Activated CD8-positive, alpha-beta T cell treated with anti-CD3 and anti-CD28 coated beads for 36 hours (primary cell): ENCODE results near the gene KRT7. TPM values are rescaled to one million over a fixed set of nuclear protein-coding genes. Genes with fewer than 3 reads are reported as not detected.

Experiments used
- ATAC-seq: fragments of 200-7000 bp; cut with Tn5 transposase; one replicate; pipeline ENCODE4 v1.10.0; 2021; ENCODE audit warnings: mild to moderate bottlenecking, moderate library complexity
- CTCF ChIA-PET: fragments of 350-600 bp; sonication (Branson Sonifier 250); formaldehyde crosslinking; loops from one replicate; lab custom pipeline; 2021; ENCODE audit warnings: antibody characterized with exemption; lab: Charles Lee
- POLR2A ChIA-PET: fragments of 350-600 bp; sonication (Branson Sonifier 250); formaldehyde crosslinking; loops from one replicate; lab custom pipeline; 2021; ENCODE audit warnings: antibody characterized with exemption; lab: Charles Lee
- DNase-seq: peaks from one replicate; pipeline ENCODE4 v3.0.0-alpha.2; 2020
- H3K27ac Mint-ChIP-seq: one replicate; pipeline ENCODE4 v1.8.0; 2021; ENCODE audit warnings: mild to moderate bottlenecking, mixed read lengths
- H3K27me3 Mint-ChIP-seq: one replicate; pipeline ENCODE4 v1.8.0; 2021; ENCODE audit warnings: mixed read lengths
- H3K36me3 Mint-ChIP-seq: one replicate; pipeline ENCODE4 v1.8.0; 2021; ENCODE audit warnings: low read depth, mixed read lengths
- H3K4me1 Mint-ChIP-seq: one replicate; pipeline ENCODE4 v1.8.0; 2021; ENCODE audit warnings: low read depth, mixed read lengths
- H3K4me3 Mint-ChIP-seq: one replicate; pipeline ENCODE4 v1.8.0; 2021; ENCODE audit warnings: mild to moderate bottlenecking, moderate library complexity, mixed read lengths
- H3K9me3 Mint-ChIP-seq: one replicate; pipeline ENCODE4 v1.8.0; 2021; ENCODE audit warnings: mixed read lengths
- CTCF ChIP-seq: fragments of 200-600 bp; IDR thresholded peaks from one replicate; pipeline ENCODE4 v1.8.0; 2022; ENCODE audit warnings: antibody characterized with exemption, mild to moderate bottlenecking
- intact Hi-C: fragments of 100-400 bp; cut with micrococcal nuclease; formaldehyde crosslinking; loops from one replicate; pipeline ENCODE4 v1.10.0; 2022
- total RNA-seq, 2 experiments: library from RNA; stranded (reverse); gene quantifications; one replicate each; pipeline ENCODE4 v1.2.3, GENCODE V29; 2021

Gene KRT7
- total RNA-seq, 2 experiments from 2014 or later, result 2.1 to 3.1 TPM

- Mint-ChIP-seq H3K4me1 (peaks cover 2% of the 10 kb centered on the region), H3K27ac (no peak overlapping the region), H3K27me3 (peaks cover 28% of the 10 kb centered on the region), H3K4me3 (no peak overlapping the region), H3K36me3 (no peaks in the 10 kb centered on the region), H3K9me3 (no peaks in the 10 kb centered on the region)
- POLR2A ChIA-PET, result no interaction called here
- CTCF ChIA-PET, result interaction anchor here (0.6 to 5.3 kb wide), 63 partner anchors 8 to 602 kb away, joined by 3 to 69 read pairs (median 3); partner anchors contain the start of gene KRT85
- ATAC-seq, result peak; percentile 100
- peak; percentile 94 for TF ChIP-seq CTCF
- intact Hi-C loops, result loop anchor here (5.0 kb wide), 1 partner anchor 111 kb away; no protein-coding TSS in a partner anchor
- DNase-seq, result peak; percentile 78
Observed at GRCh38 chr12:52278575-52279421, 45.8 kb downstream of the KRT7 start.

GRCh38 chr12:52279422-52280318, 46.6 kb downstream of the KRT7 start:
- no peak overlapping the region for H3K27ac Mint-ChIP-seq
- H3K4me3 Mint-ChIP-seq, result no peak overlapping the region
- DNase-seq, result no peak
- no peak for ATAC-seq
- POLR2A ChIA-PET, result no interaction called here
- H3K27me3 Mint-ChIP-seq, result peaks cover 24% of the 10 kb centered on the region
- no peaks in the 10 kb centered on the region for H3K9me3 Mint-ChIP-seq
- CTCF ChIA-PET, result interaction anchor here (0.6 to 5.3 kb wide), 58 partner anchors 9 to 601 kb away, joined by 3 to 69 read pairs (median 3); partner anchors contain the start of gene KRT85
- H3K36me3 Mint-ChIP-seq, result no peaks in the 10 kb centered on the region
- intact Hi-C loops, result loop anchor here (5.0 kb wide), 1 partner anchor 112 kb away; no protein-coding TSS in a partner anchor
- TF ChIP-seq CTCF, result no peak
- peaks cover 2% of the 10 kb centered on the region for H3K4me1 Mint-ChIP-seq

- H3K36me3 Mint-ChIP-seq, result no peaks in the 10 kb centered on the region
- DNase-seq (no peak), ATAC-seq (no peak)
- ChIA-PET CTCF (interaction anchor here (1.3 to 5.3 kb wide), 12 partner anchors 13 to 255 kb away, joined by 3 to 69 read pairs (median 10); no protein-coding TSS in a partner anchor), POLR2A (interaction anchor here (0.8 kb wide), 1 partner anchor 374 kb away, joined by 3 read pairs; no protein-coding TSS in a partner anchor)
- no peak overlapping the region for H3K27ac Mint-ChIP-seq
- H3K9me3 Mint-ChIP-seq, result no peaks in the 10 kb centered on the region
- peaks cover 21% of the 10 kb centered on the region for H3K27me3 Mint-ChIP-seq
- no peak for TF ChIP-seq CTCF
- H3K4me3 Mint-ChIP-seq, result no peak overlapping the region
- intact Hi-C loops, result no loop called here
- H3K4me1 Mint-ChIP-seq, result peaks cover 2% of the 10 kb centered on the region
Observed at GRCh38 chr12:52280319-52280795, 47.3 kb downstream of the KRT7 start.

GRCh38 chr12:52280796-52281560, 47.9 kb downstream of the KRT7 start:
- intact Hi-C loops, result no loop called here
- no peaks in the 10 kb centered on the region for H3K36me3 Mint-ChIP-seq
- DNase-seq (no peak), ATAC-seq (no peak)
- no peak overlapping the region for H3K4me3 Mint-ChIP-seq
- peaks cover 21% of the 10 kb centered on the region for H3K27me3 Mint-ChIP-seq
- TF ChIP-seq CTCF, result no peak
- H3K4me1 Mint-ChIP-seq, result peaks cover 2% of the 10 kb centered on the region
- POLR2A ChIA-PET, result interaction anchor here (0.8 kb wide), 1 partner anchor 375 kb away, joined by 3 read pairs; no protein-coding TSS in a partner anchor
- H3K27ac Mint-ChIP-seq, result no peak overlapping the region
- CTCF ChIA-PET, result interaction anchor here (1.3 to 5.3 kb wide), 7 partner anchors 14 to 256 kb away, joined by 3 to 69 read pairs (median 14); no protein-coding TSS in a partner anchor
- H3K9me3 Mint-ChIP-seq, result no peaks in the 10 kb centered on the region
